SKM-1 (cell line): ENCODE results near the gene STXBP2.

Experiments used
- DNase-seq: peaks from one replicate; lab custom pipeline; 2025; ENCODE audit not compliant: unreplicated experiment; lab: John Stamatoyannopoulos, UW

The STXBP2 gene

DNA sequence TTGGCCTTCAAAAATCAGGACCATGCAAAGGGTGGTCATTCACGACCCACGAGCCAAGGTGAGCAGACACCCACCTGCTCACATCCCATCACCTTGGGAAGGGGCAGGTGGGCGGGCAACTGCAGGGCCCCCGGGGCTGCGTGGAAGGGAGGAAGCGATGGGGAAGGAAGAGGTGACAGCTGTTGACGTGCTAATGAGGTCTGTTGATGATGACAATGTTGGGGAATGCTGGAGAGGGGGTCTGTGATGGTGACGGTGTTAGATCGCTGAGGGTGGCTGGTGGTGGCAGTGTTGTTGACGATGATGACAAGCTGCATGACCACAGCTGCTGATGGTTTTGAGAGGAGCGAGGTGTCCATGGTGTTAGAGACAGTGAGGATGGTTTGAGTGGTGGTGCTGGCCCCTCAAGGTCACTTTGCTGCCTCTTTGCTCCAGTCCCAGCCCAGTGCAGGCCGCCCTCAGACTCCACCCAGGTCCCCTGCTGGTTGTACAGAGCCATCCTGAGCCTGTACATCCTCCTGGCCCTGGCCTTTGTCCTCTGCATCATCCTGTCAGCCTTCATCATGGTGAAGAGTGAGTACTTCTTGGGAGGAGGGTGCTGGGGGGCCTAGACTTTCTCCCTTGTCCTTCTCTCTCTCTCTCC, 40.9 kb downstream of the STXBP2 start:
- DNase-seq: no peak

DNA sequence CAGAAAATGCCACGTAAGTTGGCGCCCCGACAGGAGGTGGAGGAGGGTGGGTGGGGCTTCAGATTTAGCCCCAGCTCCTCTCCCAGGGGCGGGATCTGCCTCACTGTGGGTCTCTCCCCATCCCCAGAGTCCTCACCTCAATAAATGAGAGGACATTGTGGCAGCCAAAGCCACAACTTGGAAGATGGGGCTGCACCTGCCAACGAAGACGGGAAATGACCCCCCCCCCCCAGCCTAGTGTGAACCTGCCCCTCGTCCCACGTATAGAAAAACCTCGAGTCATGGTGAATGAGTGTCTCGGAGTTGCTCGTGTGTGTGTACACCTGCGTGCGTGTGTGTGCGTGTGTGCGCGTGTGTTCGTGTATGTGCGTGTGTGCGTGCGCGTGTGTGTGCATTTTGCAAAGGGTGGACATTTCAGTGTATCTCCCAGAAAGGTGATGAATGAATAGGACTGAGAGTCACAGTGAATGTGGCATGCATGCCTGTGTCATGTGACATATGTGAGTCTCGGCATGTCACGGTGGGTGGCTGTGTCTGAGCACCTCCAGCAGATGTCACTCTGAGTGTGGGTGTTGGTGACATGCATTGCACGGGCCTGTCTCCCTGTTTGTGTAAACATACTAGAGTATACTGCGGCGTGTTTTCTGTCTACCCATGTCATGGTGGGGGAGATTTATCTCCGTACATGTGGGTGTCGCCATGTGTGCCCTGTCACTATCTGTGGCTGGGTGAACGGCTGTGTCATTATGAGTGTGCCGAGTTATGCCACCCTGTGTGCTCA, 42.3 kb downstream of the STXBP2 start:
- DNase-seq: no peak

DNA sequence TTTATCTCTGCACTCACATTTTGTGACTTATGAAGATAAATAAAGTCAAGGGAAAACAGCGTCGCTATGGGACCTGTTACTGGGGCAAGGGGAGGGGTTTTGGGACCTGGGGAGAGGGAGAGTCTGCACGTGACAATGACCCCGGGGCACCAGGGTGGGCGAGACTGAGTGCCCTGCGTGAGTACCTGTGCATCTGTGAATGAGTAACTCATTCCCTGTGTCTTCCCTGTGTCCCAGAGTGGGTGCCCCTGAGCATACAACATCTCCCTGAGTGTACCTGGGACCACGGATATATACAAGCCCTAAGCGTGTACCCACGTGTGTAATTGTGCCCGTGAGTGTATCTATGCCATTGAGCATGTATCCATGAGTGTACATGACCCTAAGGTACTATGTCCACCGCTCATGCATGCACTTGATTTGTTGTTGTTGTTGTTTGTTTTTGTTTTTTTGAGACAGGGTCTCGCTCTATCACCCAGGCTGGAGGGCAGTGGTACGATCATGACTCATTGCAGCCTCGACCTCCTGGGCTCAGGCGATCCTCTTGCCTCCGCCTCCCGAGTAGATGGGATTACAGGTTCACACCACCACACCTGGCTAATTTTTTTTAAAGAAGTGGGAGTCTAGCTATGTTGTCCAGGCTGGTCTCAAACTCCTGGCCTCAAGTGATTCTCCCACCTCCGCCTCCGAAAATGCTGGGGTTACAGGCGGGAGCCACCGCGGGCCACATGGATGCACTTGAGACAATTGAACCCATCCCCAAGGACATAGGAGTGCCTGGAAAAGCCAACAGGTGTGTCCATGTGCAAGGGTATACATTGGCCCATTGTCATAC, 43.1 kb downstream of the STXBP2 start:
- DNase-seq: no peak

DNA sequence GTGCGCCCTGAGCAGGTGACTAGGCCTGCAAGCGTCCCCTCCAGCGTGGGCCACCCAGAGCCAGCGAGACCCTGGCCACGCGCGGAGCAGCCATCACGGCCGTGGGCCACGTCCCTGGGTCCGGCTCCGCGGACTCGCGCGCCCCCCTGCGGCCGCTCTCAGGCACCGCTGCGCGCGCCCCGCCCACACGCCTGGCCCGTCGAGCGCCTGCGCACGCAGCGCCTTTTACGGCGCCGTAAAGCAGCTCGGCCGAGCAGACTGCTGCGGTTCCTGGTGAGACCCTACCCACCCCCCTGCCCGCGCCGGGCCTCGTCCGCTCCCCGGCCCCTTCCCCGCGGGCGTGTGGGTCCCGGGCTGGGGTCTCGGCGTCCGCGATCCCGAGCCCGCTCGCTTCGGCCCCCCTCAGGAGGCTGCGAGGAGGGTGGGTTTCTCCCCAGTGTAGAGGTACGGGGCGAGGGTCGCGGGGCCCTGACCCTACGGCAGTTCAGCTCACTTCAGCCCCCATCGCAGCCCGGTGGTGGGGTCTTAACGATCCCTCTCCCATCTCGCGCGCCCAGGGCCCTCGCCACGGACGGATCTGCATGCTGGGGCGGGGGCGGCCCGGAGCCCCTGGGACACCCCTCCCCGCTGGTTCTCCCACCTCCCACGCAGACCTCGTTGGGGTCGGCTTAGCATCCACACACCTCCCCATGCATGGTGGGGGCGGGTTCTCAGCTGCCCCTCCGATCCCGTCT, 43.9 kb downstream of the STXBP2 start, which contains the start of gene TRAPPC5:
Gene TRAPPC5, plus strand, starts transcription at position 228 of the 734 bp plus-strand sequence. CDS start 1,421 bp downstream, outside the sequence.
- DNase-seq: peak; percentile 61

DNA sequence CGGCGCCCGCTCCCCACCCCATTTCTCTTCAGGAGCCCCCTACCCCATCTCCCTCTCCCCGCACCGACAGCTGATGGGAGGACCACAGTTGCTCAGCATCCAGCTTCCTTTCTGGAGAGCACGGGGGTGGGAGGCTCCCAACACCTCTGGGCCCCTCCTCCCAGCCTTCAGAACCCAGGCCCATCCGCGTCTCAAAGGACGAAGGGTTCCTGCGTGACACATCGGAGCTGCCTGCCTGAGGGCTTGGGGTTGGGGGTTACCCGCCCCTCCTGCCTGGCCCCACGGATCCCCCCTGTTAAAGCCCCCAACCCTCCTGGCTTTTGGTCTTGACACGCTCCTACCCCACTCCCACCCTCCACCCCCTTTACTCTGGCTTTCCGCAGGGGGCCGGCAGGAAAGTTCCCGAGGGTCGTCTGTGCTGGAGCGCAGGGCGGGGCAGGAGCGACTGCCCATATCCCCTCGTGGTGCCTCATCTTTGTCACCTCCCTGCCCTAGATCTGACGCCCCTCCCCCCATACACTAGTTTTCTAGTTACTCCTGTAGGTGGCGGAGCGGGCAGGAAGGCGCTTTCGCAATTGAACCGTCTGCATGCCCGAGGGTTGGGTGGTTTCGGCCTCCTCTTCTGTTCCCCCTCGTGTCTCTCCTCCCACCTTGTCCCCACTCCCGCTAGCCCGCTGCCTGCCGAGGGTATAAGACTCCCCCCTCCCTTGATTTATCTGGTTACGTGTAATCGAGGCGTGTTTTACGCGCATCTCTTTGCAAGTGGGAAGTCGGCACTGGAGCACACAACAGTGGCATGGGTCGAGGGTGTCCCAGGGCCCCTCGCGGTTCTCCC, 44.6 kb downstream of the STXBP2 start:
- peak; percentile 97 for DNase-seq

DNA sequence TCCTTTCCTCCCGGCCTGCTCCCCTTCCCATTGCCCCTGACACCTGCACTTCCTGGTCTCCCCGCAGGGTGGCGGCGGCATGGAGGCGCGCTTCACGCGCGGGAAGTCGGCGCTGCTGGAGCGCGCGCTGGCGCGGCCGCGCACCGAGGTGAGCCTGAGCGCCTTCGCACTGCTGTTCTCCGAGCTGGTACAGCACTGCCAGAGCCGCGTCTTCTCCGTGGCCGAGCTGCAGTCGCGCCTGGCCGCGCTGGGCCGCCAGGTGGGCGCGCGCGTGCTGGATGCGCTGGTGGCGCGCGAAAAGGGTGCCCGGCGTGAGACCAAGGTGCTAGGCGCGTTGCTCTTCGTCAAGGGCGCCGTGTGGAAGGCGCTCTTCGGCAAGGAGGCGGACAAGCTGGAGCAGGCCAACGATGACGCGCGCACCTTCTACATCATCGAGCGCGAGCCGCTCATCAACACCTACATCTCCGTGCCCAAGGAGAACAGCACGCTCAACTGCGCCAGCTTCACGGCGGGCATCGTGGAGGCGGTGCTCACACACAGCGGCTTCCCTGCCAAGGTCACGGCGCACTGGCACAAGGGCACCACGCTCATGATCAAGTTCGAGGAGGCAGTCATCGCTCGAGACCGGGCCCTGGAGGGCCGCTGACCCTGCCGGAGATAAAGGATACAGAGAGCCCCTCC, 45.4 kb downstream of the STXBP2 start:
- no peak for DNase-seq

DNA sequence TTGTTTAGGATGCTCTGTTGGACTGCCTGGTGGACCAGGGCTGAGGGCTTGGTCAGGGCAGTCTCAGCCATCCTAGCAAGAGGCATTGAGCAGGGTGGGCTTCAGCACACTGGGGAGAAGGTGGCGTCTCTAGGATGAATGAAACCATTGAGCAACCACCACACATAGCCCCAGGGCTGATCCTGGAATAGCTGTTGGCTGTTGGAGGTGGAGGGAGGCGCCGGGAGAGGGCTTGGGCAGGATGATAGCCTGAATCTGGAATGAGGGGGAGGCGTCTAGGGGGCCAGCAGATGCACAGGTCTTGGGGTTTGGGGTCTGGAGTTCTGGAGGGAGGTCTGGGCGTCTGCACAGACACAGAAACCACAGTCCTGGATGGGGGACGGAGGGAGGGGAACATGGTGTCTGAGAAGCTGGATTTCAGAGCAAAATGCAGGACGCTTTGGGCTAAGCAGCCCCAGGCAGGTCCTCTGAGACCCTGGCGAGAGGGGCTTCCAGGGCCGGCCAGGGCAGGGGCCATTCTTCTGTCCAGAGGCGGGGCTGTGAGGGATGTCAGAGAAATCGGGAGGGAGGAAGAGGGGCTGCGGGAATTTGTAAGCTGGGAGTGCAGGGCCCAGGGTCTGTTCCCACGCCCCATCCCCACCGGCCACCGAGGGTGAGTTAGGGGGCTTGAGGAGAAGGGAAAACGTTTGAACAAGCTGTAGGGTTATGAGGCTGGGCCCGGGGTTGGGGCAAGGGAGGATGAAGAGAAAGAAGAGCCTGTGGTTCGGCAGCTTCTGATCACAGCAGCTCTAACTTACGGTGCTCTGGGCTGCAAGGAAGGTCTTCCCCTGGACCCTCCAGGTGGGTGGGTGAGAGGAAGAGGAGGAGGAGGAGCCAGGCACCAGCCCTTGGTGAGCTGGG, 48.9 kb downstream of the STXBP2 start:
- DNase-seq: no peak

DNA sequence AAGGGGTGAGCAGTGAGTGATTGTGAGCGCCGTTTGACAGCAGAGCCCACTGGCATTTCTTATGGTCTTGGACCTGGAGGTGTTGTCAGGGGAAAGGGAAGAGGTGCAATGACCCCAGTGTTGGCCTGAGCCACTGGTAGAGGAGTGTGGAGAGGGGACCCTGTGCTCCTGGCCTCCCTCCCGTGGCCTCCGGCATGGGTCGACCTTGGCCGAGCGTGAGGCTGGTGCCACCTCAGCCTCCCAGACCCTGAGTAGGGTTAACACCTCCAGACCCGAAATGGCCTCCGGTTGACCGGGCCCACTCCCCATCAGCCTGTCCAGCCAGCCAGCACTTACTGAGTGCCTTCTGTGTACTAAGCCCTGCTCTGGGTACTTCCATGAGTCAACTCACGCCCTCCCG, 50.3 kb downstream of the STXBP2 start:
- DNase-seq: no peak

DNA sequence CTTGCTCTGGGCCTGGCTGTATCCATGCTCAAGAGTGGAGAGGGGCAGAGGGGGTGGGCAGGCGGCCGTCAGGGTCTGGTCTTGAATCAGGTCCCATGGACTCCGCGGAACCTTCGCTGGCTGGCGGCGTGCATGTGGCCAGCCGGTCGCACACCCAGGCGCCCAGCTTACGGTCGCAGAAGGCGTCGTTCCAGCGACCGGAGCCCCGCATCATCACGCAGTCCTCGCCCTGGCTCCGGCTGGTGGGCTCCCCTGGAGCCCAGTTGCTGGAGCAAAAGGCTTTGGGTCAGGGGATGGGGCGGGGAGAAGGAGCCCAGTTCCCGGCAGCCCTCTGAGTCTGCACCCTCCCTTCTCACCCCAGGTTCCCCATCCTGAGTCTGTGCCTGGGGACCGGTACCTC, 52.3 kb downstream of the STXBP2 start:
- DNase-seq: no peak

DNA sequence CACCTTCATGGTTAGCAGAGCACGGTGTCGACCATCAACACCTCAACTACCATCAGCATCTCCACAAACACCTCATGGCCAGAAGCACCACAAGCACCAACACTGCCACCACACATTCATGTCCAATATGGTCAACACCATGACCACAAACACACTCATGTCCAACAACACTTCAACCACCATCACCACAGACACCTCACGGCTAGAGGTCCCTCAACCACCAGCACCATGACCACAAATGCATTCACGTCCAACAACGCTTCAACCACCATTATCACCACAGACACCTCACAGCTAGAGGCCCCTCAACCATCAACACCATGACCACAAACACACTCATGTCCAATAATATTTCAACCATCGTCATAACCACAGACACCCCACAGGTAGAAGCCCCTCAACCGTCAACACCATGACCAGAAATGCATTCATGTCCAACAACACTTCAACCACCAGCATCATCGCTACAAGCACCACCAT, 53.9 kb downstream of the STXBP2 start:
- no peak for DNase-seq

DNA sequence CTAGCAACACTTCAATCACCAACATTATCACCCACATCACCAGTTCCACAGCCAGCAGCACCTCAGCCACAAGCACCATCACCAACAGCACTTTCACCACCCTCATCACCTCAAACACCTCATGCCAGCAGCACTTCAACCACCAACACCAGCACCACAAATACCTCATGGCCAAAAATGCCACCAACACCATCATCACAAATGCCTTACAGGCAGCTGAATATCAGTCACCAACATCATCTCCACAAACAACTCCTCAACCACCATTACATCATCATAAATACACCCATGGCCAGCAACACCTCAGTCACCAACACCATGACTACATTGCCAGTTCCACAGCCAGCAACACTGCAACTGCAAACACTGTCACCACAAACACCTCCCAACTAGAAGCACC, 54.6 kb downstream of the STXBP2 start:
- DNase-seq: no peak

DNA sequence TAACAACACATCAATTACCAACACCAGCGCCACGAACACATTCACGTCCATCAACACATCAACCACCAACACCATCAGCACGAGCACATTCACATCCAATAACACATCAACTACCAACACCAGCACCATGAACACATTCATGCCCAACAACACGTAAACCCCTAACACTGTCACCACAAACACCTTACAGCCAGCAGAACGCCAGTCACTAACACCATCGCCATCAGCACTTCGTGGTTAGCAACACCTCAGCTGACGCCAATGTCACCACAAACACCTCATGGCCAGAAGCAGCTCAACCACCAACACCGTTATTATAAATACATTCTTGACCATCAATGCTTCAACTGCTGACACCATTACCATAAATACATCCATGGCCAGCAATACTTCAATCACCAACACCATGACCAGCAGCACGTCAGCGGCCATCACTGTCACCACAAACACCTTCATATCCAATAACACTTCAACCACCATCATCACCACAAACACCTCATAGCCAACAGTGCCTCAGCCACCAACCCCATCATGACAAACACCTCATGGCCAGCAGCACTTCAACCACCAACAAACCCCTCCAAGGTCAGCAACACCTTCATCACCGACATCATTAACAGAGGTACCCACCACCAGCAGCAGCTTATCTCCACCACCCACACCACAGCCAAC, 55.6 kb downstream of the STXBP2 start:
- DNase-seq: no peak

DNA sequence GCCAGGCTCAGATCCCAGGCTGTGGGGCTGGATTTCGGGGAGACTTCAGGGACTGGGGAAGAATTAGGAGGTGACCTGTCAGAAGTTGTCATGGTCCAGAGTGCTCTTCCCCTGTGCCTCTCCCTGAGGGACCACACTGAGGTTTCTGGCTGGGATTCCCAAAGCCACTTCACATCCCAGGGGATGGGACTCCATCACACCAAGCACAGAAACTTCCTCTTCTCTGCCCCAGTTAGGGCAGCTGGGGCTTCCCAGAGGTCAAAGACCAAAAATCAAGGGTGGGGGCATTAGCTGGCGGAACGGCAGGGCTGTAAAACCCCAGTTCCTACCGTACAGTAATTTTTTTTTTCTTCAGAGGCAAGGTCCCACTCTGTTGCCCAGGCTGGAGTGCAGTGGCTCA, 57.6 kb downstream of the STXBP2 start:
- DNase-seq: no peak
